H1 (cell line): ENCODE measurements around the gene CLN6. TPM values are rescaled to one million over a fixed set of nuclear protein-coding genes. Genes with fewer than 3 reads are reported as not detected.
A peak's percentile ranks its signal among the peaks of the same experiment; 100 is the strongest.

Experiments used
- CTCF ChIA-PET: fragments of 300-600 bp; sonication (Branson Sonifier 250); formaldehyde crosslinking; loops from one replicate; lab custom pipeline; 2021; ENCODE audit not compliant: partially characterized antibody; lab: Charles Lee
- POLR2A ChIA-PET: fragments of 300-600 bp; sonication (Branson Sonifier 250); formaldehyde crosslinking; loops from one replicate; lab custom pipeline; 2021; ENCODE audit warnings: inconsistent platforms; ENCODE audit not compliant: partially characterized antibody; lab: Charles Lee
- DNase-seq, 2 experiments: peaks; one replicate each; pipeline versions ENCODE4 v3.0.0 to v3.0.0-alpha.2; 2010 to 2022; ENCODE audit warnings: low spot score in 2 of 2, low read depth in 1 of 2, mixed read lengths in 1 of 2
- FAIRE-seq: peaks from 2 replicates; lab custom pipeline; 2011; peaks lifted over from hg19 to GRCh38; lab: Jason Lieb, UNC
- H2AFZ ChIP-seq: 2 replicates; pipeline ENCODE4 v1.8.1; 2012; ENCODE audit warnings: low read length, inconsistent platforms
- H2AK5ac ChIP-seq: 2 replicates; pipeline ENCODE4 v1.6.1; 2013; ENCODE audit warnings: low read depth, low read length
- H2BK120ac ChIP-seq: replicated peaks from 2 replicates; pipeline ENCODE3; 2013; ENCODE audit warnings: low read depth, low read length, inconsistent platforms
- H2BK12ac ChIP-seq: 2 replicates; pipeline ENCODE4 v1.6.1; 2013; ENCODE audit warnings: low read depth, low read length
- H2BK15ac ChIP-seq: 2 replicates; pipeline ENCODE4 v1.6.1; 2013; ENCODE audit warnings: low read length
- H2BK20ac ChIP-seq: 2 replicates; pipeline ENCODE4 v1.6.1; 2013; ENCODE audit warnings: low read length
- H2BK5ac ChIP-seq: 2 replicates; pipeline ENCODE4 v1.6.1; 2013; ENCODE audit warnings: low read depth, low read length
- H3K14ac ChIP-seq: 2 replicates; pipeline ENCODE4 v1.6.1; 2013; ENCODE audit warnings: inconsistent platforms; ENCODE audit not compliant: insufficient read length
- H3K18ac ChIP-seq: 2 replicates; pipeline ENCODE4 v1.6.1; 2013; ENCODE audit warnings: low read length; ENCODE audit errors: extremely low read depth
- H3K23ac ChIP-seq: 2 replicates; pipeline ENCODE4 v1.6.1; 2013; ENCODE audit warnings: inconsistent platforms; ENCODE audit not compliant: insufficient read length
- H3K23me2 ChIP-seq: 2 replicates; pipeline ENCODE4 v1.6.1; 2013; ENCODE audit warnings: low read depth, low read length
- H3K27ac ChIP-seq: 2 replicates; pipeline ENCODE4 v1.6.1; 2011; ENCODE audit warnings: low read depth, low read length, inconsistent platforms
- H3K27me3 ChIP-seq, 4 experiments: replicated peaks in 1 of 4; 1 replicate in 1 of 4; 2 replicates in 3 of 4; pipeline versions ENCODE4 v1.6.1 to v1.8.1; 2011 to 2013; ENCODE audit warnings: low read length in 3 of 4, mild to moderate bottlenecking in 3 of 4, inconsistent platforms in 2 of 4, mixed read lengths in 2 of 4, moderate library complexity in 1 of 4; ENCODE audit not compliant: control insufficient read depth in 3 of 4, insufficient read depth in 3 of 4; ENCODE audit errors: extremely low read depth in 1 of 4
- H3K36me3 ChIP-seq, 4 experiments: 2 replicates each; pipeline versions ENCODE4 v1.6.1 to v1.8.1; 2011 to 2013; ENCODE audit warnings: mild to moderate bottlenecking in 4 of 4, low read length in 3 of 4, moderate library complexity in 2 of 4, control low read depth in 1 of 4, inconsistent platforms in 1 of 4; ENCODE audit not compliant: insufficient read depth in 4 of 4, control insufficient read depth in 2 of 4
- H3K4ac ChIP-seq: replicated peaks from 2 replicates; pipeline ENCODE3; 2013; ENCODE audit warnings: low read length, low read depth, mixed read lengths, inconsistent platforms; ENCODE audit not compliant: insufficient read length
- H3K4me1 ChIP-seq, 4 experiments: replicated peaks in 1 of 4; 1 replicate in 1 of 4; 2 replicates in 3 of 4; pipeline versions ENCODE4 v1.6.1 to v1.8.1; 2011 to 2013; ENCODE audit warnings: low read length in 3 of 4, inconsistent platforms in 2 of 4, mixed read lengths in 1 of 4; ENCODE audit not compliant: insufficient read depth in 4 of 4, control insufficient read depth in 3 of 4
- H3K4me2 ChIP-seq, 2 experiments: 2 replicates each; pipeline versions ENCODE4 v1.6.1 to v1.8.1; 2011 to 2013; ENCODE audit warnings: low read depth in 2 of 2, low read length in 2 of 2, control low read depth in 1 of 2, inconsistent platforms in 1 of 2, mild to moderate bottlenecking in 1 of 2; ENCODE audit not compliant: insufficient read depth in 1 of 2
- H3K4me3 ChIP-seq, 4 experiments: fragments of 200-600, 300-600 bp in 1 of 4; sonication (generic), shearing (Covaris generic), sonication (Bioruptor Twin) in 1 of 4; 2 replicates each; pipeline versions ENCODE4 v1.5.1 to v1.8.1; 2011 to 2016; ENCODE audit warnings: low read length in 4 of 4, low read depth in 3 of 4, control low read depth in 2 of 4, inconsistent platforms in 2 of 4, mild to moderate bottlenecking in 2 of 4, mixed read lengths in 1 of 4, moderate library complexity in 1 of 4; ENCODE audit not compliant: insufficient read depth in 2 of 4; ENCODE audit errors: extremely low read depth in 1 of 4
- H3K56ac ChIP-seq: replicated peaks from 2 replicates; pipeline ENCODE3; 2013; ENCODE audit warnings: low read depth, mild to moderate bottlenecking, mixed read lengths, low read length, inconsistent platforms; ENCODE audit not compliant: insufficient read length
- H3K79me1 ChIP-seq: 2 replicates; pipeline ENCODE4 v1.6.1; 2013; ENCODE audit warnings: low read depth, low read length, control low read depth
- H3K79me2 ChIP-seq, 2 experiments: 2 replicates each; pipeline versions ENCODE4 v1.6.1 to v1.8.1; 2012 to 2013; ENCODE audit warnings: low read length in 2 of 2, mild to moderate bottlenecking in 2 of 2, inconsistent platforms in 1 of 2; ENCODE audit not compliant: insufficient read depth in 2 of 2, control insufficient read depth in 1 of 2
- H3K9ac ChIP-seq, 4 experiments: replicated peaks in 1 of 4; 1 replicate in 1 of 4; 2 replicates in 3 of 4; pipeline versions ENCODE4 v1.6.1 to v1.8.1; 2011 to 2013; ENCODE audit warnings: low read depth in 3 of 4, low read length in 3 of 4, control low read depth in 2 of 4, mild to moderate bottlenecking in 2 of 4, moderate library complexity in 2 of 4, inconsistent platforms in 1 of 4; ENCODE audit errors: extremely low read depth in 1 of 4
- H3K9me3 ChIP-seq, 2 experiments: 2 replicates each; pipeline versions ENCODE4 v1.6.1 to v1.8.1; 2012 to 2013; ENCODE audit warnings: mild to moderate bottlenecking in 2 of 2, moderate library complexity in 2 of 2, control low read depth in 1 of 2, inconsistent platforms in 1 of 2, low read depth in 1 of 2, low read length in 1 of 2, mixed read lengths in 1 of 2; ENCODE audit not compliant: insufficient read depth in 2 of 2
- H4K20me1 ChIP-seq, 2 experiments: replicated peaks in 1 of 2; 2 replicates each; pipeline versions ENCODE3 to v1.8.1; 2011 to 2013; ENCODE audit warnings: inconsistent platforms in 2 of 2, low read length in 2 of 2, mild to moderate bottlenecking in 1 of 2; ENCODE audit not compliant: insufficient read depth in 2 of 2, control insufficient read depth in 1 of 2
- H4K5ac ChIP-seq: 2 replicates; pipeline ENCODE4 v1.6.1; 2013; ENCODE audit warnings: low read length, low read depth, mixed read lengths, inconsistent platforms; ENCODE audit not compliant: insufficient read length
- H4K8ac ChIP-seq: 2 replicates; pipeline ENCODE4 v1.8.0; 2013; ENCODE audit warnings: mild to moderate bottlenecking, moderate library complexity, low read length, inconsistent platforms; ENCODE audit not compliant: insufficient read depth; ENCODE audit errors: extremely low read depth
- H4K91ac ChIP-seq: replicated peaks from 2 replicates; pipeline ENCODE3; 2013; ENCODE audit warnings: low read length, mixed read lengths, inconsistent platforms; ENCODE audit not compliant: insufficient read length
- CTCF ChIP-seq, 3 experiments: IDR thresholded peaks; 1 replicate in 2 of 3; 2 replicates in 1 of 3; pipeline versions ENCODE4 v1.5.1 to v1.6.1; 2011; ENCODE audit warnings: low read length in 3 of 3, mild to moderate bottlenecking in 3 of 3, inconsistent platforms in 2 of 3, low read depth in 1 of 3, moderate library complexity in 1 of 3; ENCODE audit not compliant: insufficient read depth in 1 of 3; ENCODE audit errors: control extremely low read depth in 1 of 3
- FOSL1 ChIP-seq: IDR thresholded peaks from 2 replicates; pipeline ENCODE4 v1.6.1; 2011; ENCODE audit warnings: mild to moderate bottlenecking, low read depth, low read length, moderate library complexity; ENCODE audit not compliant: insufficient read depth
- KDM1A ChIP-seq: fragments of 200-600, 300-600 bp; sonication (generic); IDR thresholded peaks from 2 replicates; pipeline ENCODE4 v1.7.1; 2016; ENCODE audit warnings: mild to moderate bottlenecking, low read length, borderline replicate concordance
- KDM4A ChIP-seq: IDR thresholded peaks from one replicate; pipeline ENCODE4 v1.7.1; 2012; ENCODE audit warnings: low read depth, mild to moderate bottlenecking, moderate library complexity, low read length, inconsistent platforms; ENCODE audit not compliant: severe bottlenecking
- POLR2A ChIP-seq, 2 experiments: IDR thresholded peaks; 1 replicate in 1 of 2; 2 replicates in 1 of 2; pipeline ENCODE4 v1.6.1; 2011; ENCODE audit warnings: low read depth in 2 of 2, low read length in 2 of 2, mild to moderate bottlenecking in 2 of 2; ENCODE audit errors: control extremely low read depth in 1 of 2
- POU5F1 ChIP-seq: IDR thresholded peaks from 2 replicates; pipeline ENCODE4 v1.6.1; 2011; ENCODE audit warnings: low read depth, mild to moderate bottlenecking, low read length, moderate library complexity
- SP1 ChIP-seq: IDR thresholded peaks from 2 replicates; pipeline ENCODE4 v1.6.1; 2011; ENCODE audit warnings: low read depth, low read length
- TAF7 ChIP-seq: optimal IDR thresholded peaks from 2 replicates; pipeline ENCODE3; 2011; ENCODE audit warnings: low read depth, mild to moderate bottlenecking, inconsistent platforms, low read length, moderate library complexity, borderline replicate concordance
- USF2 ChIP-seq: IDR thresholded peaks from 2 replicates; pipeline ENCODE4 v1.6.1; 2011; ENCODE audit warnings: low read length, improper control_type of control experiment
- ZNF274 ChIP-seq: IDR thresholded peaks from 2 replicates; pipeline ENCODE4 v1.7.0; 2012; ENCODE audit warnings: low read length, borderline replicate concordance; ENCODE audit errors: extremely low read depth
- WGBS, 2 experiments: shearing (Covaris generic) in 1 of 2; methylation state at CpG; one replicate each; pipeline versions ENCODE4 v1.1.6 to v1.1.7; 2013 to 2015; ENCODE audit warnings: low lambda C conversion rate in 2 of 2, mixed read lengths in 2 of 2, inconsistent platforms in 1 of 2, low coverage in 1 of 2, missing lambda C conversion rate in 1 of 2; ENCODE audit not compliant: insufficient replicate concordance in 2 of 2, insufficient coverage in 1 of 2, insufficient read length in 1 of 2; ENCODE audit errors: extremely low coverage in 1 of 2, missing lambda C conversion rate in 1 of 2; 5-methylcytosine and 5-hydroxymethylcytosine counted together
- polyA plus RNA-seq, 7 experiments: library from polyadenylated mRNA; depleted of rRNA in 3 of 7; stranded (reverse) in 5 of 7; unstranded in 2 of 7; fragments of >200 nt in 5 of 7; fragments of 200-250 nt in 2 of 7; gene quantifications; 1 replicate in 5 of 7; 2 replicates in 1 of 7; 4 replicates in 1 of 7; pipeline versions ENCODE4 v1.2.1 to v1.2.3, GENCODE V29; 2011 to 2013; ENCODE audit warnings: missing spikeins in 2 of 7, mixed read lengths in 2 of 7
- total RNA-seq: library from RNA; stranded (reverse); fragmentation: NEBNext Ultra II Directional; extraction: Animal tissue kit (Norgen Biotek cat#: 25700); gene quantifications from 2 replicates; pipeline ENCODE4 v1.2.1, GENCODE V29; 2021

Gene CLN6
- total and polyA plus RNA-seq, 2 of the 8 experiments (the other 6 are each of a cell fraction or from before 2014, with no cell fraction given) = 60.0 to 137 TPM

- Histone ChIP-seq H3K9ac (no peak overlapping the region), H3K56ac (no peak overlapping the region), H2AK5ac (no peak overlapping the region), H3K4ac (no peak overlapping the region), H2BK120ac (no peak overlapping the region), H2BK20ac (no peak overlapping the region), H3K4me3 (no peak overlapping the region), H3K79me1 (no peaks in the 10 kb centered on the region), H3K14ac (no peak overlapping the region), H4K8ac (no peak overlapping the region), H2BK12ac (peak overlapping the region; percentile 3; the same call in 1 of the 2 replicates), H3K23ac (no peak overlapping the region), H2AFZ (no peak overlapping the region), H3K79me2 (no peaks in the 10 kb centered on the region), H3K36me3 (no peaks in the 10 kb centered on the region), H3K4me2 (no peak overlapping the region), H3K23me2 (no peaks in the 10 kb centered on the region; the same call in 1 of the 2 replicates), H2BK15ac (no peak overlapping the region), H3K4me1 (peaks cover 3 to 26% (median 16%) of the 10 kb centered on the region in 4 experiments; a peak in 6 of 7 replicates), H2BK5ac (no peak overlapping the region), H3K18ac (no peak overlapping the region), H3K9me3 (no peaks in the 10 kb centered on the region; a peak in 1 of 4 replicates), H4K20me1 (no peaks in the 10 kb centered on the region), H4K5ac (no peak overlapping the region), H3K27ac (no peak overlapping the region), H3K27me3 (no peaks in the 10 kb centered on the region), H4K91ac (no peak overlapping the region)
- WGBS, 2 experiments = 82% methylated on average over 2 of the region's 2 CpGs; no CpG with 5 or more reads in 1 of the 2 experiments
- FAIRE-seq (no peak), DNase-seq (no peak)
- ChIA-PET POLR2A (interaction anchor here (1.4 to 1.8 kb wide), 3 partner anchors 16 to 19 kb away, joined by 3 to 7 read pairs (median 3); partner anchors contain the start of gene FEM1B), CTCF (interaction anchor here (0.6 to 2.2 kb wide), 4 partner anchors 23 to 88 kb away, joined by 3 to 11 read pairs (median 4); no protein-coding TSS in a partner anchor)
- no peak for TF ChIP-seq CTCF (IDR thresholded peaks at IDR 0.05; ENCODE audit: control extremely low read depth in 1 of 3, insufficient read depth in 1 of 3, low read depth in 1 of 3, low read length in 3 of 3)
- no peak for TF ChIP-seq TAF7
- no peak for TF ChIP-seq USF2
- no peak for TF ChIP-seq KDM4A
- no peak for TF ChIP-seq SP1
- TF ChIP-seq FOSL1 = no peak
- TF ChIP-seq POLR2A (IDR thresholded peaks at IDR 0.05; ENCODE audit: control extremely low read depth in 1 of 2, low read depth in 2 of 2, low read length in 2 of 2) = no peak
- TF ChIP-seq ZNF274 = no peak
- no peak for TF ChIP-seq KDM1A
- TF ChIP-seq POU5F1 = no peak
Observed at GRCh38 chr15:68259883-68260282, 30.4 kb upstream of the CLN6 start.
